GM23338 (cell line): ENCODE data around the gene VEGFA.

Experiments
- CREB1 ChIP-seq: fragments of 250-450 bp; sonication (Bioruptor Pico); IDR thresholded peaks from 2 replicates; pipeline ENCODE4 v1.5.0; 2020; ENCODE audit warnings: low read depth, mild to moderate bottlenecking, moderate library complexity
- CTCF ChIP-seq, 2 experiments: fragments of 200-600 bp in 1 of 2; sonication (generic) in 1 of 2; conservative IDR thresholded peaks; 2 replicates each; pipeline versions ENCODE4 v1.5.1 to v1.6.1; 2016 to 2017; ENCODE audit warnings: antibody characterized with exemption in 2 of 2, low read depth in 2 of 2, mild to moderate bottlenecking in 2 of 2, moderate library complexity in 1 of 2
- ETS1 ChIP-seq: IDR thresholded peaks from 2 replicates; pipeline ENCODE4 v1.6.1; 2016; ENCODE audit warnings: antibody characterized with exemption
- EZH2 ChIP-seq: fragments of 200-600 bp; sonication (generic); IDR thresholded peaks from one replicate; pipeline ENCODE4 v1.8.0; 2017; ENCODE audit warnings: antibody characterized with exemption, mild to moderate bottlenecking, low read depth; ENCODE audit not compliant: unreplicated experiment
- EZH2phosphoT487 ChIP-seq: fragments of 200-600 bp; sonication (generic); IDR thresholded peaks from one replicate; pipeline ENCODE4 v1.8.1; 2018; ENCODE audit warnings: antibody characterized with exemption; ENCODE audit not compliant: unreplicated experiment
- JUNB ChIP-seq: IDR thresholded peaks from one replicate; pipeline ENCODE4 v1.6.1; 2016; ENCODE audit warnings: antibody characterized with exemption; ENCODE audit not compliant: unreplicated experiment
- NANOG ChIP-seq: IDR thresholded peaks from 2 replicates; pipeline ENCODE4 v1.6.1; 2016; ENCODE audit warnings: antibody characterized with exemption, borderline replicate concordance
- POLR2AphosphoS5 ChIP-seq: IDR thresholded peaks from 2 replicates; pipeline ENCODE4 v1.6.1; 2016; ENCODE audit warnings: antibody characterized with exemption, low read depth
- REST ChIP-seq: IDR thresholded peaks from one replicate; pipeline ENCODE4 v1.6.1; 2018; ENCODE audit warnings: antibody characterized with exemption; ENCODE audit not compliant: unreplicated experiment
- STAT1 ChIP-seq: IDR thresholded peaks from one replicate; pipeline ENCODE4 v1.6.1; 2016; ENCODE audit warnings: antibody characterized with exemption; ENCODE audit not compliant: unreplicated experiment
- ZNF114 ChIP-seq: fragments of 250-450 bp; sonication (Bioruptor Pico); IDR thresholded peaks from 2 replicates; pipeline ENCODE4 v1.5.0; 2020; ENCODE audit warnings: mild to moderate bottlenecking, moderate library complexity
- ZNF462 ChIP-seq: fragments of 250-450 bp; sonication (Bioruptor Pico); IDR thresholded peaks from 2 replicates; pipeline ENCODE4 v1.5.0; 2020; ENCODE audit warnings: mild to moderate bottlenecking, moderate library complexity

GRCh38 chr6:43766964-43767461, 3.0 kb upstream of the VEGFA start:
- no peak for TF ChIP-seq CTCF (conservative IDR thresholded peaks at IDR 0.05; ENCODE audit: low read depth in 2 of 2)
- TF ChIP-seq EZH2 = no peak
- no peak for TF ChIP-seq POLR2AphosphoS5
- TF ChIP-seq ETS1 = no peak
- TF ChIP-seq REST = no peak
- no peak for TF ChIP-seq CREB1 (CRISPR knock-in tag)
- no peak for TF ChIP-seq EZH2phosphoT487
- no peak for TF ChIP-seq JUNB
- no peak for TF ChIP-seq ZNF114 (CRISPR knock-in tag)
- TF ChIP-seq STAT1 = no peak
- TF ChIP-seq ZNF462 (CRISPR knock-in tag) = no peak
- no peak for TF ChIP-seq NANOG
